Ascending aorta (tissue), 2 donors: ENCODE data around the gene ATXN1. TPM values are rescaled to one million over a fixed set of nuclear protein-coding genes. Genes with fewer than 3 reads are reported as not detected.
"Not testable (repeated sequence)": the region's sequence is repeated elsewhere in the genome, so short reads cannot be mapped to it uniquely, and the experiment has no call there.

Experiments
- DNase-seq, 2 donors: peaks; one replicate each; pipeline ENCODE4 v3.0.0-alpha.2; 2019; ENCODE audit warnings: low spot score in 2 of 2
- H3K27ac ChIP-seq, 2 donors: fragments of 200-600 bp; sonication (generic); one replicate each; pipeline ENCODE4 v1.5.1; 2016 to 2017; ENCODE audit warnings: mild to moderate bottlenecking in 1 of 2
- H3K27me3 ChIP-seq: fragments of 200-600 bp; sonication (generic); one replicate; pipeline ENCODE4 v1.5.1; 2017
- H3K36me3 ChIP-seq, 2 donors: fragments of 200-600 bp; sonication (generic); one replicate each; pipeline ENCODE4 v1.5.1; 2016
- H3K4me1 ChIP-seq, 2 donors: fragments of 200-600 bp; sonication (generic); one replicate each; pipeline ENCODE4 v1.5.1; 2016 to 2017; ENCODE audit warnings: mild to moderate bottlenecking in 1 of 2
- H3K4me3 ChIP-seq, 2 donors: fragments of 200-600 bp; sonication (generic); one replicate each; pipeline ENCODE4 v1.5.1; 2016 to 2017; ENCODE audit warnings: mild to moderate bottlenecking in 1 of 2
- H3K9me3 ChIP-seq, 2 donors: fragments of 200-600 bp; sonication (generic); one replicate each; pipeline ENCODE4 v1.5.1; 2016
- CTCF ChIP-seq, 3 experiments: fragments of 200-600 bp in 2 of 3; fragments of 450-650 bp in 1 of 3; sonication (generic) in 2 of 3; IDR thresholded peaks; one replicate each; pipeline ENCODE4 v1.5.1; 2016 to 2019; ENCODE audit warnings: antibody characterized with exemption in 3 of 3, mild to moderate bottlenecking in 1 of 3, moderate library complexity in 1 of 3
- intact Hi-C: fragments of 100-400 bp; cut with DNase I; formaldehyde crosslinking; loops from one replicate; pipeline ENCODE4 v1.15.1; 2023
- total RNA-seq: library from RNA; depleted of rRNA; stranded (reverse); fragments of >200 nt; gene quantifications from one replicate; pipeline ENCODE4 v1.1.0, GENCODE V29; 2016

ATXN1 gene
- total RNA-seq, 1 donor from 2014 or later: 68.3 TPM

- Histone ChIP-seq H3K4me3 (no peak overlapping the region), H3K9me3 (no peaks in the 10 kb centered on the region), H3K36me3 (no peaks in the 10 kb centered on the region), H3K4me1 (peaks cover 0 to 11% of the 10 kb centered on the region in 2 donors), H3K27me3 (no peaks in the 10 kb centered on the region), H3K27ac (no peak overlapping the region)
- no peak for TF ChIP-seq CTCF (IDR thresholded peaks at IDR 0.05)
- intact Hi-C loops: no loop called here
- DNase-seq: no peak
Measured at GRCh38 chr6:16471222-16471909, 289.9 kb downstream of the ATXN1 start.

- Histone ChIP-seq H3K27me3 (no peaks in the 10 kb centered on the region), H3K9me3 (no peaks in the 10 kb centered on the region), H3K27ac (no peak overlapping the region), H3K4me3 (no peak overlapping the region), H3K36me3 (no peaks in the 10 kb centered on the region), H3K4me1 (peaks cover 0 to 11% of the 10 kb centered on the region in 2 donors)
- intact Hi-C loops: no loop called here
- no peak for TF ChIP-seq CTCF (IDR thresholded peaks at IDR 0.05)
- no peak for DNase-seq
Measured at GRCh38 chr6:16470502-16471221, 290.6 kb downstream of the ATXN1 start.

- TF ChIP-seq CTCF (IDR thresholded peaks at IDR 0.05): no peak
- Histone ChIP-seq H3K27ac (no peak overlapping the region), H3K4me3 (no peak overlapping the region), H3K27me3 (no peaks in the 10 kb centered on the region), H3K9me3 (no peaks in the 10 kb centered on the region), H3K4me1 (peaks cover 0 to 11% of the 10 kb centered on the region in 2 donors), H3K36me3 (no peaks in the 10 kb centered on the region)
- intact Hi-C loops: no loop called here
- no peak for DNase-seq
Measured at GRCh38 chr6:16468991-16469615, 292.2 kb downstream of the ATXN1 start.

DNA sequence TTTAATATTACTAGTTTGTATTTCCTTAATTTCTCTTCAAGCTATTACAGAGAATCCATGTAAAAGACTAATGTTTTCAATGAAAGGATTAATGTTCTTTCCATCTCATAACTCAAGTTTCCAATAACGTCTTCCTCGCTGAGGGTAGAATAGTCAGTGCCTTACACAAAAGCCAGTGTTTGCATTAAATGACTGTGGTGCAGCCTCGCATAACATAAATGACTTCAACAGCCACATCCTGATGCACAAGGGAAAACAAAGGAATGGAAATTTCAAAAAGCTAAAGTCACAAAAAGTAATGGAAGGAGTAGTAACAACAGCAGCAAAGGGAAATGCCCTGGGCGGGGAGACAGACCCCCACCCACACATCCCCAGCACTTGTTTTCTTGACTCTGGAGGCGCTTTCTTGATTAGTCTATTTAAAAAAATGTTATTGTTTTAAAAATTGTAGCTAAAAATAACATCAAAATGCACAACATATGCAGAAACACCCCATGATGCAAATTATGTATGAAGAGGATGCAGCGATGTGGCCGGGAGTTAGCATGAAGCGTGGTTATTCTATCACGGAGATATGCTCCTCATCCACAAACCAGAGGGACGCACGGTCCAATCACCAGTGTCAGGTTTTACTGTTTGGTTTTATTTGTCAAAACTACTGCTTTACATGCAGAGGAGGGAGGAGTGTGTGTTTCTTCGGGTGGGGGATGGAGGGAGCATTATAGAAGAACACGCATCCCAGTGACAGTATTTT is 294.3 kb downstream of the ATXN1 start:
- no peaks in the 10 kb centered on the region for H3K9me3 ChIP-seq
- intact Hi-C loops: no loop called here
- H3K4me1 ChIP-seq: no peaks in the 10 kb centered on the region
- H3K4me3 ChIP-seq: no peak overlapping the region
- no peak for DNase-seq
- H3K27ac ChIP-seq: no peak overlapping the region
- H3K36me3 ChIP-seq: no peaks in the 10 kb centered on the region
- TF ChIP-seq CTCF (IDR thresholded peaks at IDR 0.05): no peak
- no peaks in the 10 kb centered on the region for H3K27me3 ChIP-seq

GRCh38 chr6:16464045-16464444 is 297.2 kb downstream of the ATXN1 start:
- intact Hi-C loops: no loop called here
- H3K27ac ChIP-seq: no peak overlapping the region
- H3K9me3 ChIP-seq: no peaks in the 10 kb centered on the region
- H3K27me3 ChIP-seq: no peaks in the 10 kb centered on the region
- no peak overlapping the region for H3K4me3 ChIP-seq
- no peaks in the 10 kb centered on the region for H3K36me3 ChIP-seq
- H3K4me1 ChIP-seq: no peaks in the 10 kb centered on the region
- no peak for DNase-seq
- TF ChIP-seq CTCF (IDR thresholded peaks at IDR 0.05): no peak

DNA sequence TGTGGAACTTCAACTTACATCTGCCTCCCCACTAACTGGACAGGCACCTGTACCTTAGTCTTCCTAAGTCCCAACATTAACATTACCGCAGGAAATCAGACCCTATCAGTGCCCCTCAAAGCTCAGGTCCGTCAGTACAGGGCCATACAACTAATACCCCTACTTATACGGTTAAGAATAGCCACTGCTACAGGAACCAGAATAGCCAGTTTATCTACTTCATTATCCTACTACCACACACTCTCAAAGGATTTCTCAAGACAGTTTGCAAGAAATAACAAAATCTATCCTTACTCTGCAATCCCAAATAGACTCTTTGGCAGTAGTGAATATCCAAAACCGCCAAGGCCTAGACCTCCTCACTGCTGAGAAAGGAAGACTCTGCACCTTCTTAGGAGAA is 298.0 kb downstream of the ATXN1 start:
- DNase-seq, H3K4me3 ChIP-seq, intact Hi-C loops, H3K36me3 ChIP-seq, H3K9me3 ChIP-seq, H3K4me1 ChIP-seq, H3K27me3 ChIP-seq, H3K27ac ChIP-seq: not testable (repeated sequence)
